NK-92 (cell line): ENCODE measurements around the gene GMPR2.

Source experiments
- DNase-seq: peaks from one replicate; lab custom pipeline; 2025; ENCODE audit not compliant: unreplicated experiment; lab: John Stamatoyannopoulos, UW

Gene GMPR2

DNA sequence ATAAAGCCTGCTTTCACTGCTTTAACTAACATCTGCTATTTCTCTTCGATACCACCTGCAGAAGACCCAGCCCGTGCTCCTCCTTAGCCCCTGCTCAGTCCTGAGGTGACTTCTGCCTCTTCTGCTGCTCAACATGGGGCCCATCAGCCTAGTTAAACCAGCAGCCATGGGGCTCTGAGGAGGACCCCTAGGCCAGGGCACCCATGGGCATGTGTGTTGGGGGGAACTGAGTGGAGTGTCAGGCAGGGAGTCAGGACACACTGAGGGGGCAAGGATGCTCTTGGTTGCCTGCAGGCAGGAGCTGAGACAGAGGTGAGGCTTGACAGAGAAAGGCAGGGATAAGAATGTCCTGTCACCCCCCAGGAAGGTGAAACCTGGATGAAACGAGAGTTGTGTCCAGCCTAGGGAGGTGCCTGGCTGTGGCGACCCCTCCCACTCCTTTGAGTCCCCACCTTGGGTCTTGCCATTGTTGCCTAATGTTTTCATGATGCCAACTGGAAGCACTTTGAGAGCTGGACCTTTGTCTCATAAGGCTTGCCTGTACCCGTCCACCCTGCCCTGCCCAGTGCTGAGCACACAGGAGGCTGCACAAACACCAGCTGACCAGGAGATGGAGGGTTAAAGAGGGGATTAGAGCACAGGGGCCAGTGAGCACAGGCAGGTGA is 51.2 kb downstream of the GMPR2 start:
- no peak for DNase-seq

DNA sequence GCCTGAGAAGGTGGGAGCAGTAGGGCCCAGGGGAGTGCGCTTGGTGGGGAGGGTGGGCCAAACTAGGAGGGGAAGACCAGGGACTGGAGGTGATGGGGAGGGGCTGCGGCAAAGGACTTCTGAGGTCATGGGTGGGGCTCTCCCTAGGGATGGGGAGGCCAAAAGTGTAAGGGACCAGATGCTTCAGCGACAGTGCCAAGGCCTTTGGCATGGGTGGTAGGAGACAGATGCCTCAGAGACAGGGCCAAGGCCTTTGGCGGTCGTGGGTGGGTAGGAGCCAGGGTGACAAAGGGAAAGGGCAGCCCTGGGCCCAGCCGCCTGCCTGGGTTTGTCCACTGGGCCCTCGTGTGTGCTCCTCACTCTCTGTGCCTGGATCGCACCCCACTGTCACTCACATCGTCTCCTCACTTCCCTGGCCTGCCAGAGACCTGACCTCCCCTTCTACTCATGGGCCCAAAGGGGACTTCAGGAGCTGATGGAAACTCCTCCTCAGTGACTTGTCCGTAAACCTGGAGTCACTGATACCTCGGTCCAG is 51.8 kb downstream of the GMPR2 start:
- DNase-seq = no peak

DNA sequence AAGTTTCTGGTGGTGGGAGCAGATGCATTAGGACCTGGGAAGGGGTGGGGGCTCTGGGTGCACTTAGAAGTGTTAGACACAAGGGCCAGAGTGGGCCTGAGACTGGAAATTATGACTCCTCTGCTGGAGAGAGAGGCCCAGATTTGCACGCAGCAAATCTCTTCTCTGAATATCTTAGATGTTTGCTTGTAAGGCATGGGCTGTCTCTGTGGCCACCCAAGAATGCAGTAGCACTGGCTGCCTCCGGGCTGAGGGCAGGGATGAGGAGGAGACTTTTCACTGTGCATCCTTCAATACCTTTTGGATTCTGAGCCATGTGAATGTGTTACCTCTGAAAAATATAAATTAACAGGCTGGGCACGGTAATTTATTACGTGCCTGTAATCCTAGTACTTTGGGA is 52.6 kb downstream of the GMPR2 start:
- DNase-seq = no peak

DNA sequence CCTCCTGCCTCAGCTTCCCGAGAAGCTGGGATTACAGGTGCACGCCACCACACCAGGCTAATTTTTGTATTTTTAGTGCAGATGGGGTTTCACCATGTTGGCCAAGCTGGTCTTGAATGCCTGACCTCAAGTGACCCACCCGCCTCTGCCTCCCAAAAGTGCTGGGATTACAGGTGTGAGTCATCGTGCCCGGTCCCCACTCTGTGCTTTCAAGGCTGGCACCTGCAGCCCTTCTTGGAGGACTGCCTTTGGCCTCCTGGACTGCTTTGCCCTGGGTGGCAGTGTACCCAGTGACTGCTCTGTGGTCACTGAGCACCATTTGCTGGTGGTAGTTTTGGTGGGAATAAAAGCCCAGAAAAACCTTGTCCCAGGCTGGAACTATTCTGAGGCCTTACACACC is 54.3 kb downstream of the GMPR2 start:
- DNase-seq = no peak
